Measurements from ENCODE around the gene OR52D1.

The OR52D1 gene

DNA sequence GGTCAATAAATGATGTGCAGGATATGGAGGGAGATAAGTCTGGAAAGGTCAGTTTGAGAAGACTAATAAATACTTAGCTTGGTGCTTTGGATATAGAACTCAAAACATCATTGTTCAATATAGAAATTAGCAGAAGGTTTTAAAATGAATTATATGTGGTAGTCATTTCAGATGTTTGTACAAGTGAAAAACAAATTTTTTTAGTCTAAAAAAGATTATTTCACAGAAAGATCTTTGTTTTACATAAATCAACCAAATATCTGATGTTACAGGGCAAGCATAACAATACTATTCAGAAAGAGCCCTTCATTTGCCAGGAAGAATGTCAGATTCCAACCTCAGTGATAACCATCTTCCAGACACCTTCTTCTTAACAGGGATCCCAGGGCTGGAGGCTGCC lies at the start of gene OR52D1:
OR52D1 (plus strand) TSS at position 301 of the 400 bp plus-strand sequence; CDS start at position 323, 22 bp downstream.
- H3K27ac ChIP-seq (ENCODE audit: low read depth, low read length, poor library complexity, severe bottlenecking): no peak within 1 kb of the TSS
- TF ChIP-seq, protein P1, sequence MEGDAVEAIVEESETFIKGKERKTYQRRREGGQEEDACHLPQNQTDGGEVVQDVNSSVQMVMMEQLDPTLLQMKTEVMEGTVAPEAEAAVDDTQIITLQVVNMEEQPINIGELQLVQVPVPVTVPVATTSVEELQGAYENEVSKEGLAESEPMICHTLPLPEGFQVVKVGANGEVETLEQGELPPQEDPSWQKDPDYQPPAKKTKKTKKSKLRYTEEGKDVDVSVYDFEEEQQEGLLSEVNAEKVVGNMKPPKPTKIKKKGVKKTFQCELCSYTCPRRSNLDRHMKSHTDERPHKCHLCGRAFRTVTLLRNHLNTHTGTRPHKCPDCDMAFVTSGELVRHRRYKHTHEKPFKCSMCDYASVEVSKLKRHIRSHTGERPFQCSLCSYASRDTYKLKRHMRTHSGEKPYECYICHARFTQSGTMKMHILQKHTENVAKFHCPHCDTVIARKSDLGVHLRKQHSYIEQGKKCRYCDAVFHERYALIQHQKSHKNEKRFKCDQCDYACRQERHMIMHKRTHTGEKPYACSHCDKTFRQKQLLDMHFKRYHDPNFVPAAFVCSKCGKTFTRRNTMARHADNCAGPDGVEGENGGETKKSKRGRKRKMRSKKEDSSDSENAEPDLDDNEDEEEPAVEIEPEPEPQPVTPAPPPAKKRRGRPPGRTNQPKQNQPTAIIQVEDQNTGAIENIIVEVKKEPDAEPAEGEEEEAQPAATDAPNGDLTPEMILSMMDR (IDR thresholded peaks at IDR 0.05; ENCODE audit: low read length): no peak
- TF ChIP-seq EZH2 (IDR thresholded peaks at IDR 0.05; ENCODE audit: borderline replicate concordance, low read length): no peak
- H3K9me3 ChIP-seq (ENCODE audit: low read length): no peaks in the 10 kb centered on the region
- no peak within 1 kb of the TSS for H3K4me3 ChIP-seq (ENCODE audit: low read depth, low read length, poor library complexity, severe bottlenecking)
- no peaks in the 10 kb centered on the region for H3K4me1 ChIP-seq (ENCODE audit: insufficient read depth, low read length, severe bottlenecking)
- H3F3A ChIP-seq (ENCODE audit: insufficient read depth, low read length): no peaks in the 10 kb centered on the region
- no peaks in the 10 kb centered on the region; the same call in 1 of the 2 replicates for H3K27me3 ChIP-seq (ENCODE audit: insufficient read depth, low read length)
- no peaks in the 10 kb centered on the region for H3K79me2 ChIP-seq (ENCODE audit: insufficient read depth, low read length)
- H4K20me1 ChIP-seq (ENCODE audit: insufficient read depth, low read length): no peaks in the 10 kb centered on the region
- H3K9ac ChIP-seq (ENCODE audit: low read length): no peak within 1 kb of the TSS
- no peaks in the 10 kb centered on the region for H3K9me2 ChIP-seq (ENCODE audit: low read depth, low read length)
- H3K36me3 ChIP-seq (ENCODE audit: insufficient read depth, low read length): no peaks in the 10 kb centered on the region
- no peak within 1 kb of the TSS for H2AFZ ChIP-seq (ENCODE audit: low read length)
- no peak within 1 kb of the TSS for H3K4me2 ChIP-seq (ENCODE audit: low read length)

DNA sequence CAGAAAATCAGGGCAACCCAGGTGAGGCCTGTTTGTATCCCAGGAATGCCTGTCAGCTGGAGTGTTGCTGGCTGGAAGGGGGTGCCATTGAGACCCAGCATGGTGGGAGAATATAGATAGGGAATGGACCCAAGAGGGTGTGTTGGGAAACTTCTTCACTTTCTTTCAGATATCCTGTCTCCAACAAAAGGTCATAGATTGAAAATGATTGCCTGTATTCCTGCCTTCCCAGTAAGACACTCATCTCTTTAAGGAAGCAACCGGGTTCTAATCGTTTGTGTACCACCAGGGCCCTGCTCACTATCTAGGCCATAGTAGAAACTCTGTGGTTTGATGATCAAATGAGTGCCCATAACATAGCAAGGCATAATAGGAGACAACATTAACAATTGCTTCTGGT lies 47.1 kb upstream of the OR52D1 start, which contains the start of gene OR51I1:
OR51I1 (minus strand) TSS at position 101 of the 400 bp plus-strand sequence; CDS start at position 101, 0 bp downstream.
- no peaks in the 10 kb centered on the region for H3K9me3 ChIP-seq (ENCODE audit: low read length)
- no peak within 1 kb of the TSS for H2AFZ ChIP-seq (ENCODE audit: low read length)
- H3K4me1 ChIP-seq (ENCODE audit: insufficient read depth, low read length, severe bottlenecking): no peaks in the 10 kb centered on the region
- H3K27me3 ChIP-seq (ENCODE audit: insufficient read depth, low read length): no peaks in the 10 kb centered on the region
- no peaks in the 10 kb centered on the region for H3K79me2 ChIP-seq (ENCODE audit: insufficient read depth, low read length)
- H3K4me2 ChIP-seq (ENCODE audit: low read length): no peak within 1 kb of the TSS
- no peaks in the 10 kb centered on the region for H3K9me2 ChIP-seq (ENCODE audit: low read depth, low read length)
- H4K20me1 ChIP-seq (ENCODE audit: insufficient read depth, low read length): no peaks in the 10 kb centered on the region
- no peak within 1 kb of the TSS for H3K9ac ChIP-seq (ENCODE audit: low read length)
- TF ChIP-seq EZH2 (IDR thresholded peaks at IDR 0.05; ENCODE audit: borderline replicate concordance, low read length): no peak
- no peak within 1 kb of the TSS for H3K27ac ChIP-seq (ENCODE audit: low read depth, low read length, poor library complexity, severe bottlenecking)
- no peak within 1 kb of the TSS for H3K4me3 ChIP-seq (ENCODE audit: low read depth, low read length, poor library complexity, severe bottlenecking)
- no peaks in the 10 kb centered on the region for H3K36me3 ChIP-seq (ENCODE audit: insufficient read depth, low read length)
- no peaks in the 10 kb centered on the region for H3F3A ChIP-seq (ENCODE audit: insufficient read depth, low read length)

DNA sequence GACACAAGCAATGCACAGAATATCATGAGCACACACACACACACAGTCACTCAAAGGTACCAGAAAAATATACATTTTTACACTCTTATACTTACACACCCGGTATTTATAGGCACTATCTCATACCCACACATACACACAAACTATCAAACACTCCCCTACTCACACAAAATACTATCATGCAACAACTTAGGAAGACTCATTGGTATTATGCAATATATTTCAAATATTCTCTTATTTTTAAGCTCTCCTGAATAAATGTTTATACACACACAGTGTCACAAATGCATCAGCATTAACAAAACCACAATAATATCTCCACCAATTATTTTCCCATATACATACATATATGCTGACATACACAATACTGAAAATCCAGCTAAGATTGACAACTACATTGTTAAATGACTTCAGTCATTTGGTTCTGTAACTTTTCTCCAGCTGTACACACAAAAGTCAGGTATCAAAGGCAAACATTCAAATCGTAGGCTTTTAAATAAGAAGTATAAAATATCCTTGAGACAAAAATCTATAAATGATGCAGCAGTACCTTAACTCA lies 44.6 kb upstream of the OR52D1 start:
- Histone ChIP-seq H3K9me2 (ENCODE audit: low read depth, low read length) (no peaks in the 10 kb centered on the region), H3K9ac (ENCODE audit: low read length) (no peak overlapping the region), H3K4me3 (ENCODE audit: low read depth, low read length, poor library complexity, severe bottlenecking) (no peak overlapping the region), H2AFZ (ENCODE audit: low read length) (no peak overlapping the region), H3K27ac (ENCODE audit: low read depth, low read length, poor library complexity, severe bottlenecking) (no peak overlapping the region), H3K79me2 (ENCODE audit: insufficient read depth, low read length) (no peaks in the 10 kb centered on the region), H3K27me3 (ENCODE audit: insufficient read depth, low read length) (no peaks in the 10 kb centered on the region), H3F3A (ENCODE audit: insufficient read depth, low read length) (no peaks in the 10 kb centered on the region), H4K20me1 (ENCODE audit: insufficient read depth, low read length) (no peaks in the 10 kb centered on the region), H3K9me3 (ENCODE audit: low read length) (no peaks in the 10 kb centered on the region), H3K4me1 (ENCODE audit: insufficient read depth, low read length, severe bottlenecking) (no peaks in the 10 kb centered on the region), H3K4me2 (ENCODE audit: low read length) (no peak overlapping the region), H3K36me3 (ENCODE audit: insufficient read depth, low read length) (no peaks in the 10 kb centered on the region)
- no peak for TF ChIP-seq EZH2 (IDR thresholded peaks at IDR 0.05; ENCODE audit: borderline replicate concordance, low read length)
- TF ChIP-seq, protein P1 (IDR thresholded peaks at IDR 0.05; ENCODE audit: low read length): no peak

DNA sequence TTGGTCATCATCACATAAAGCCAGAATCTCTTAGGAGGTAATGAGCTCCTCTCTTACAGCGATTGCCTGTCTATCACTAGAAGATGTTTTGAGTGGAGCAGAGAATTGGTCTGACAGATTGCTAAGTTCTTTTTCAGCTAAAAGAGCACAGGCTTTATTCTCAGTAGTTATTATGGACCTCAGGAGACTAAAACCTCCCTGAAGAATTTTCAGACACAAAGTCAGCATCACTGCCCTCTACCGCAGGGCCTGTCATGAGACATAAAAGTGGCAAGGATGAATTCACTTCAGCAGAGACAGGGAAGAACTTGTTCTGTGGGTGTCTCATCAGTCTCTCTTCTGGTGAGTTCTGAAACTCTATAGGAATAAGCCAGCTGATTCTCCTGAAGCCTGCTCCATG lies 39.5 kb upstream of the OR52D1 start, which contains the start of gene OR51I2:
OR51I2 (plus strand) TSS at position 301 of the 400 bp plus-strand sequence. CDS start 4,166 bp downstream, outside the sequence.
- Histone ChIP-seq H3K27me3 (ENCODE audit: insufficient read depth, low read length) (no peaks in the 10 kb centered on the region), H3K9me2 (ENCODE audit: low read depth, low read length) (no peaks in the 10 kb centered on the region), H3K79me2 (ENCODE audit: insufficient read depth, low read length) (no peaks in the 10 kb centered on the region), H3K9ac (ENCODE audit: low read length) (no peak within 1 kb of the TSS), H3K9me3 (ENCODE audit: low read length) (no peaks in the 10 kb centered on the region), H3K4me1 (ENCODE audit: insufficient read depth, low read length, severe bottlenecking) (no peaks in the 10 kb centered on the region), H3F3A (ENCODE audit: insufficient read depth, low read length) (no peaks in the 10 kb centered on the region), H3K4me3 (ENCODE audit: low read depth, low read length, poor library complexity, severe bottlenecking) (no peak within 1 kb of the TSS), H4K20me1 (ENCODE audit: insufficient read depth, low read length) (no peaks in the 10 kb centered on the region), H2AFZ (ENCODE audit: low read length) (no peak within 1 kb of the TSS), H3K27ac (ENCODE audit: low read depth, low read length, poor library complexity, severe bottlenecking) (no peak within 1 kb of the TSS), H3K36me3 (ENCODE audit: insufficient read depth, low read length) (no peaks in the 10 kb centered on the region), H3K4me2 (ENCODE audit: low read length) (no peak within 1 kb of the TSS)
- TF ChIP-seq, protein P1 (IDR thresholded peaks at IDR 0.05; ENCODE audit: low read length): no peak
- TF ChIP-seq EZH2 (IDR thresholded peaks at IDR 0.05; ENCODE audit: borderline replicate concordance, low read length): no peak

Measured in OCI-LY1 (cell line).